Smooth muscle cell (in vitro differentiated cells): ENCODE measurements around the gene CD247. TPM values are rescaled to one million over a fixed set of nuclear protein-coding genes. Genes with fewer than 3 reads are reported as not detected.

Source experiments
- DNase-seq: peaks from one replicate; lab custom pipeline; 2025; ENCODE audit not compliant: unreplicated experiment; lab: John Stamatoyannopoulos, UW
- H2AFZ ChIP-seq: fragments of 200-600 bp; sonication (generic); 2 replicates; pipeline ENCODE4 v1.6.0; 2016; ENCODE audit warnings: antibody characterized with exemption, low read depth, mild to moderate bottlenecking
- H3F3A ChIP-seq: fragments of 200-600 bp; sonication (generic); 2 replicates; pipeline ENCODE4 v1.6.0; 2017; ENCODE audit warnings: antibody characterized with exemption, low read depth
- H3K27ac ChIP-seq: fragments of 200-600 bp; sonication (generic); 2 replicates; pipeline ENCODE4 v1.5.1; 2016; ENCODE audit warnings: low read depth, mild to moderate bottlenecking
- H3K27me3 ChIP-seq: fragments of 200-600 bp; sonication (generic); 2 replicates; pipeline ENCODE4 v1.6.1; 2016; ENCODE audit warnings: low read depth, mild to moderate bottlenecking
- H3K36me3 ChIP-seq: fragments of 200-600 bp; sonication (generic); 2 replicates; pipeline ENCODE4 v1.5.1; 2016; ENCODE audit warnings: low read depth
- H3K4me1 ChIP-seq: fragments of 200-600 bp; sonication (generic); 2 replicates; pipeline ENCODE4 v1.5.1; 2016; ENCODE audit warnings: low read depth
- H3K4me2 ChIP-seq: fragments of 200-600 bp; sonication (generic); 2 replicates; pipeline ENCODE4 v1.6.0; 2016; ENCODE audit warnings: mild to moderate bottlenecking
- H3K4me3 ChIP-seq: fragments of 200-600 bp; sonication (generic); 2 replicates; pipeline ENCODE4 v1.5.1; 2016; ENCODE audit warnings: mild to moderate bottlenecking
- H3K79me2 ChIP-seq: fragments of 200-600 bp; sonication (generic); 2 replicates; pipeline ENCODE4 v1.6.0; 2016; ENCODE audit warnings: low read depth, mild to moderate bottlenecking
- H3K9ac ChIP-seq: fragments of 200-600 bp; sonication (generic); 2 replicates; pipeline ENCODE4 v1.6.0; 2016; ENCODE audit warnings: low read depth
- H3K9me3 ChIP-seq: fragments of 200-600 bp; sonication (generic); replicated peaks from 2 replicates; pipeline ENCODE4 v1.5.1; 2016; ENCODE audit warnings: low read depth
- H4K20me1 ChIP-seq: fragments of 200-600 bp; sonication (generic); 2 replicates; pipeline ENCODE4 v1.6.0; 2016; ENCODE audit warnings: low read depth
- CTCF ChIP-seq: fragments of 200-600 bp; sonication (generic); IDR thresholded peaks from 2 replicates; pipeline ENCODE4 v1.5.1; 2017; ENCODE audit warnings: borderline replicate concordance, mild to moderate bottlenecking, antibody characterized with exemption; ENCODE audit not compliant: insufficient read depth, poor library complexity, severe bottlenecking
- WGBS: methylation state at CpG from one replicate; pipeline ENCODE4 v1.1.7; 2016; ENCODE audit warnings: low lambda C conversion rate; 5-methylcytosine and 5-hydroxymethylcytosine counted together
- polyA plus RNA-seq: library from polyadenylated mRNA; unstranded; fragments of >200 nt; fragmentation: Nextera tagmentation; extraction: Ambion mirVana; gene quantifications from 2 replicates; pipeline ENCODE4 v1.2.1, GENCODE V29; 2016
- total RNA-seq: library from RNA; depleted of rRNA; stranded (reverse); fragments of >200 nt; gene quantifications from 2 replicates; pipeline ENCODE4 v1.2.3, GENCODE V29; 2014

Gene CD247
- total and polyA plus RNA-seq, 2 experiments from 2014 or later, result 0.13 TPM; not detected in 1

- DNase-seq, result no peak
- WGBS, result 94% methylated on average over 7 of the region's 7 CpGs
- H3K79me2 ChIP-seq, result no peaks in the 10 kb centered on the region
- H3K4me3 ChIP-seq, result no peak overlapping the region
- H3K27ac ChIP-seq, result no peak overlapping the region
- TF ChIP-seq CTCF, result no peak
- H3K9ac ChIP-seq, result no peak overlapping the region
- no peaks in the 10 kb centered on the region for H3K9me3 ChIP-seq
- no peaks in the 10 kb centered on the region for H3K27me3 ChIP-seq
- H3K36me3 ChIP-seq, result no peaks in the 10 kb centered on the region
- peaks cover 21% of the 10 kb centered on the region for H3K4me1 ChIP-seq
- H3K4me2 ChIP-seq, result no peak overlapping the region
- H3F3A ChIP-seq, result peaks cover 3% of the 10 kb centered on the region
- no peaks in the 10 kb centered on the region for H4K20me1 ChIP-seq
- H2AFZ ChIP-seq, result no peak overlapping the region
Observed at GRCh38 chr1:167469280-167469965, 48.9 kb downstream of the CD247 start.

- H3K79me2 ChIP-seq, result no peaks in the 10 kb centered on the region
- H3K4me2 ChIP-seq, result peak overlapping the region; percentile 11
- no peak overlapping the region for H3K9ac ChIP-seq
- H3K9me3 ChIP-seq, result no peaks in the 10 kb centered on the region
- no peak for DNase-seq
- H2AFZ ChIP-seq, result no peak overlapping the region
- H3K27me3 ChIP-seq, result no peaks in the 10 kb centered on the region
- peaks cover 3% of the 10 kb centered on the region for H3F3A ChIP-seq
- no peak for TF ChIP-seq CTCF
- peaks cover 25% of the 10 kb centered on the region for H3K4me1 ChIP-seq
- H3K27ac ChIP-seq, result no peak overlapping the region
- WGBS, result 73% methylated on average over 9 of the region's 9 CpGs
- no peak overlapping the region for H3K4me3 ChIP-seq
- H3K36me3 ChIP-seq, result no peaks in the 10 kb centered on the region
- no peaks in the 10 kb centered on the region for H4K20me1 ChIP-seq
Observed at GRCh38 chr1:167467752-167468151, 50.6 kb downstream of the CD247 start.

- no peaks in the 10 kb centered on the region for H3K36me3 ChIP-seq
- H3K9ac ChIP-seq, result no peak overlapping the region
- H3K4me2 ChIP-seq, result peak overlapping the region; percentile 11
- peaks cover 25% of the 10 kb centered on the region for H3K4me1 ChIP-seq
- no peak for TF ChIP-seq CTCF
- H3K4me3 ChIP-seq, result no peak overlapping the region
- WGBS, result 49% methylated on average over 15 of the region's 15 CpGs
- H3K9me3 ChIP-seq, result no peaks in the 10 kb centered on the region
- H3K27ac ChIP-seq, result no peak overlapping the region
- H4K20me1 ChIP-seq, result no peaks in the 10 kb centered on the region
- no peak overlapping the region for H2AFZ ChIP-seq
- H3K27me3 ChIP-seq, result no peaks in the 10 kb centered on the region
- DNase-seq, result no peak
- no peaks in the 10 kb centered on the region for H3K79me2 ChIP-seq
- H3F3A ChIP-seq, result peaks cover 3% of the 10 kb centered on the region
Observed at GRCh38 chr1:167467126-167467710, 51.1 kb downstream of the CD247 start.
